ENCODE data around the gene OR10C1. TPM values are rescaled to one million over a fixed set of nuclear protein-coding genes. Genes with fewer than 3 reads are reported as not detected.

The OR10C1 gene, protein sequence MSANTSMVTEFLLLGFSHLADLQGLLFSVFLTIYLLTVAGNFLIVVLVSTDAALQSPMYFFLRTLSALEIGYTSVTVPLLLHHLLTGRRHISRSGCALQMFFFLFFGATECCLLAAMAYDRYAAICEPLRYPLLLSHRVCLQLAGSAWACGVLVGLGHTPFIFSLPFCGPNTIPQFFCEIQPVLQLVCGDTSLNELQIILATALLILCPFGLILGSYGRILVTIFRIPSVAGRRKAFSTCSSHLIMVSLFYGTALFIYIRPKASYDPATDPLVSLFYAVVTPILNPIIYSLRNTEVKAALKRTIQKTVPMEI
- total RNA-seq: not detected in 2 replicates

DNA sequence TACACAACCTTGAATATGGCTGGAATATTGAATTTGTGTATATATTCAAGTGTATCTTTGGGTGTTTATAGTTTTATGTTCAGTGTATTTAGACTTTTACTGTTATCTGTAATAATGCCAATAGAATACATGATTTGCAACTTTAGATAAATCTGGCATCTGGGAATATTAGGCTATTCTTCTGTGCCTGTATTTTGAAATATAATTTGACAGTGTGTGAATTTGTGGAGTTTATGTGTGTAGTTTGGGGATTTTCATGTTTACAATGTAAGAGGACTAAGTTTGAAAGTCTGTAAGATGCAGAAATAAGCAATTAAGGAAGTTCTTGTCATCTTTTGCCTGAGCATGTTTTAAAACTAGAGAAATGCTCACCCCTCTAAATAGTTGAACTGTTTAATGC lies at the start of gene OR10C1:
Gene OR10C1, plus strand, starts transcription at position 301 of the 400 bp plus-strand sequence. CDS start 710 bp downstream, outside the sequence.

DNA sequence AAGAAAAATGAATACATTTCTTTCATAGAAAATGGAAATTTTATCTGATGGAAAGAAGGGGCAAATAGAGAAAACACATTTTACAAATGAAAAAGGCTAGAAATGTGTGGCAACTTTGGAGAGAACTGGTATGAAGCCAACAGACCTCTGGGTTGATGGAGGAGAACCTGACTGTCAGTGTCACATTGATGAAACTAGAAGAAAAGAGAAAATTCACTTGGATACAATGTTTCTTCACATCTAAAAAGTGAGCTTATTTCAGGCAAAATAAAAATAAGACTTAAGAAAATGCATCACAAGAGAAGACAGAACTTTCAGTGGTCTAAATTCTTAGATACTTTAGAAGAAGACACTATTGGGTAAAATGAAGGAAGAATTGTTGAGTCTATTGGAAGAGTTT lies 43.8 kb upstream of the OR10C1 start, which contains the start of gene OR12D2:
Gene OR12D2, plus strand, starts transcription at position 301 of the 400 bp plus-strand sequence. CDS start 1,069 bp downstream, outside the sequence.

DNA sequence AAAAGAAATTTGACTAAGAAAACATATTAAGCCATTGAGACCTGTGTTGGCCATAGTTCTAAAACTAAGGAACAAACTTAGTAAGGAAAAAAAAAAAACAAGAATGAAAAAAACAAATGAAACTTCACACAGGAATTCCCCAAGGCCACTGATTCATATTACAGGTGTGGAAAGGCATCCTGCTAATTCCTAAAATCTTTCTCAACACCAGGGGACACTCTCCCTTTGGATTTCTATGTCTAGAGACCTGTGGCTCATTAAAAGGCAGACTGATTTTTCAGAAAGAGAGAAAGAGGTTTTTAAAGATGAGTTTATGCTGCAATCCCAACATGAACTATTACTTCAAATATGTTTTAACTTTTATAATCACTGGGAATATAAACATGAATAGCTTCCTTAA lies 24.5 kb upstream of the OR10C1 start, which contains the start of gene OR12D1:
Gene OR12D1, plus strand, starts transcription at position 341 of the 400 bp plus-strand sequence.

DNA sequence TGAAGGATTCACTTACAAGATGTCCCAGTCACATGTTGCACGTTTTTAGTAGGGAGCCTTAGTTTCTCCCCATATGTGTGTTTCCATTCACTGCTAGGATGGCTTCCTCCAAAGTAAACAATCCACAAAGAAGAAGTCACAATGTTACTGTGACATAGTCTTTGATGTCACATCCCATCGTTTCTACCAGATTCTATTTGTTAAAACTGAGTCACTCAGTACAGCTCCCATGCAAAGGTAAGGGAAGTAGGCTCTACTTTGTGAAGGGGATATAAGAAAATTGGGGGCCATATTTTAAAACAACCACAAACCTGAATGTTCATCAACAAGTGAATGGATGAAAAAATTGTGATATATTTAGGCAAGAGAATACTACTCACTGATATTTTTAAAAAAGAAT lies 17.9 kb downstream of the OR10C1 start, which contains the start of the genes OR11A1 and OR2H1:
Gene OR11A1, minus strand, starts transcription at position 101 of the 400 bp plus-strand sequence. CDS start 29,430 bp downstream, outside the sequence.
Gene OR2H1, plus strand, starts transcription at position 185 of the 400 bp plus-strand sequence. CDS start 4,615 bp downstream, outside the sequence.

DNA sequence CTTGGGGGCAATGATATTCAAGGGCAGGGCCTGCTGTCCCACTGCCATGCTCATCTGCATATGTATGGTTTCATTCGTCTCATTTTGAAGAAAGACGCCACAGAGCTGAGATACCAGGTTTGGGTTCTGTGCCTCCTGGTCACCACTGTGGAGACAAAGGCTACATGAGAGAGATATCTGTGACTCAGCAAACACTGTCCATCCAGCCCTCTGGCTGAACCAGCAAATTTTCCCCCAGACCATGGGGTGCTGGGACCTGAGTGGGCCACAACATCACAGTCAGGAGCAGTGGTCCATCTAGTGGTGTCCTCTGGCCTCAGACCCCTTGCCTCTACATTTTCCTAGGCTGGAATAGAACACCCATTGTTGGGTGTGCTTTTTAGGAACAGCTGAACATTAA lies 48.6 kb downstream of the OR10C1 start, which contains the start of gene MAS1L:
Gene MAS1L, minus strand, starts transcription at position 297 of the 400 bp plus-strand sequence. Its CDS starts 54 bp downstream, at position 243.

Other genes with a start within 250 kb of the OR10C1 start
- not detected in 2 replicates for gene OR14J1, start 137.6 kb upstream of the OR10C1 start, total RNA-seq
- not detected in 2 replicates for gene OR5V1, start 70.4 kb upstream of the OR10C1 start, total RNA-seq
- not detected in 2 replicates for gene OR12D3, start 64.0 kb upstream of the OR10C1 start, total RNA-seq
- gene OR12D2, start 43.7 kb upstream of the OR10C1 start, total RNA-seq: not detected in 2 replicates
- gene OR12D1, start 24.4 kb upstream of the OR10C1 start, total RNA-seq: not detected in 2 replicates
- gene OR11A1, start 17.8 kb downstream of the OR10C1 start, total RNA-seq: not detected in 2 replicates
- not detected in 2 replicates for gene OR2H1, start 17.8 kb downstream of the OR10C1 start, total RNA-seq
- gene MAS1L, start 48.6 kb downstream of the OR10C1 start, total RNA-seq: not detected in 2 replicates
- gene UBD, start 120.4 kb downstream of the OR10C1 start, total RNA-seq: 0.22 TPM in 1 of 2 replicates, not detected in the other
- not detected in 2 replicates for gene OR2H2, start 145.8 kb downstream of the OR10C1 start, total RNA-seq
- 13.7 and 19.1 TPM in 2 replicates for gene GABBR1, start 193.9 kb downstream of the OR10C1 start, total RNA-seq
- gene MOG, start 217.8 kb downstream of the OR10C1 start, total RNA-seq: under 0.01 TPM in 1 of 2 replicates, not detected in the other
- gene ZFP57, start 241.8 kb downstream of the OR10C1 start, total RNA-seq: not detected in 2 replicates